H1 (cell line): ENCODE measurements around the gene NEK4. TPM values are rescaled to one million over a fixed set of nuclear protein-coding genes. Genes with fewer than 3 reads are reported as not detected.

Source experiments
- CTCF ChIA-PET: fragments of 300-600 bp; sonication (Branson Sonifier 250); formaldehyde crosslinking; loops from one replicate; lab custom pipeline; 2021; ENCODE audit not compliant: partially characterized antibody; lab: Charles Lee
- POLR2A ChIA-PET: fragments of 300-600 bp; sonication (Branson Sonifier 250); formaldehyde crosslinking; loops from one replicate; lab custom pipeline; 2021; ENCODE audit warnings: inconsistent platforms; ENCODE audit not compliant: partially characterized antibody; lab: Charles Lee
- DNase-seq, 2 experiments: peaks; one replicate each; pipeline versions ENCODE4 v3.0.0 to v3.0.0-alpha.2; 2010 to 2022; ENCODE audit warnings: low spot score in 2 of 2, low read depth in 1 of 2, mixed read lengths in 1 of 2
- FAIRE-seq: peaks from 2 replicates; lab custom pipeline; 2011; peaks lifted over from hg19 to GRCh38; lab: Jason Lieb, UNC
- H2AFZ ChIP-seq: 2 replicates; pipeline ENCODE4 v1.8.1; 2012; ENCODE audit warnings: low read length, inconsistent platforms
- H2AK5ac ChIP-seq: 2 replicates; pipeline ENCODE4 v1.6.1; 2013; ENCODE audit warnings: low read depth, low read length
- H2BK120ac ChIP-seq: replicated peaks from 2 replicates; pipeline ENCODE3; 2013; ENCODE audit warnings: low read depth, low read length, inconsistent platforms
- H2BK12ac ChIP-seq: 2 replicates; pipeline ENCODE4 v1.6.1; 2013; ENCODE audit warnings: low read depth, low read length
- H2BK15ac ChIP-seq: 2 replicates; pipeline ENCODE4 v1.6.1; 2013; ENCODE audit warnings: low read length
- H2BK20ac ChIP-seq: 2 replicates; pipeline ENCODE4 v1.6.1; 2013; ENCODE audit warnings: low read length
- H2BK5ac ChIP-seq: 2 replicates; pipeline ENCODE4 v1.6.1; 2013; ENCODE audit warnings: low read depth, low read length
- H3K14ac ChIP-seq: 2 replicates; pipeline ENCODE4 v1.6.1; 2013; ENCODE audit warnings: inconsistent platforms; ENCODE audit not compliant: insufficient read length
- H3K18ac ChIP-seq: 2 replicates; pipeline ENCODE4 v1.6.1; 2013; ENCODE audit warnings: low read length; ENCODE audit errors: extremely low read depth
- H3K23ac ChIP-seq: 2 replicates; pipeline ENCODE4 v1.6.1; 2013; ENCODE audit warnings: inconsistent platforms; ENCODE audit not compliant: insufficient read length
- H3K23me2 ChIP-seq: 2 replicates; pipeline ENCODE4 v1.6.1; 2013; ENCODE audit warnings: low read depth, low read length
- H3K27ac ChIP-seq: 2 replicates; pipeline ENCODE4 v1.6.1; 2011; ENCODE audit warnings: low read depth, low read length, inconsistent platforms
- H3K27me3 ChIP-seq, 4 experiments: replicated peaks in 1 of 4; 1 replicate in 1 of 4; 2 replicates in 3 of 4; pipeline versions ENCODE4 v1.6.1 to v1.8.1; 2011 to 2013; ENCODE audit warnings: low read length in 3 of 4, mild to moderate bottlenecking in 3 of 4, inconsistent platforms in 2 of 4, mixed read lengths in 2 of 4, moderate library complexity in 1 of 4; ENCODE audit not compliant: control insufficient read depth in 3 of 4, insufficient read depth in 3 of 4; ENCODE audit errors: extremely low read depth in 1 of 4
- H3K36me3 ChIP-seq, 4 experiments: 2 replicates each; pipeline versions ENCODE4 v1.6.1 to v1.8.1; 2011 to 2013; ENCODE audit warnings: mild to moderate bottlenecking in 4 of 4, low read length in 3 of 4, moderate library complexity in 2 of 4, control low read depth in 1 of 4, inconsistent platforms in 1 of 4; ENCODE audit not compliant: insufficient read depth in 4 of 4, control insufficient read depth in 2 of 4
- H3K4ac ChIP-seq: replicated peaks from 2 replicates; pipeline ENCODE3; 2013; ENCODE audit warnings: low read length, low read depth, mixed read lengths, inconsistent platforms; ENCODE audit not compliant: insufficient read length
- H3K4me1 ChIP-seq, 4 experiments: replicated peaks in 1 of 4; 1 replicate in 1 of 4; 2 replicates in 3 of 4; pipeline versions ENCODE4 v1.6.1 to v1.8.1; 2011 to 2013; ENCODE audit warnings: low read length in 3 of 4, inconsistent platforms in 2 of 4, mixed read lengths in 1 of 4; ENCODE audit not compliant: insufficient read depth in 4 of 4, control insufficient read depth in 3 of 4
- H3K4me2 ChIP-seq, 2 experiments: 2 replicates each; pipeline versions ENCODE4 v1.6.1 to v1.8.1; 2011 to 2013; ENCODE audit warnings: low read depth in 2 of 2, low read length in 2 of 2, control low read depth in 1 of 2, inconsistent platforms in 1 of 2, mild to moderate bottlenecking in 1 of 2; ENCODE audit not compliant: insufficient read depth in 1 of 2
- H3K4me3 ChIP-seq, 4 experiments: fragments of 200-600, 300-600 bp in 1 of 4; sonication (generic), shearing (Covaris generic), sonication (Bioruptor Twin) in 1 of 4; 2 replicates each; pipeline versions ENCODE4 v1.5.1 to v1.8.1; 2011 to 2016; ENCODE audit warnings: low read length in 4 of 4, low read depth in 3 of 4, control low read depth in 2 of 4, inconsistent platforms in 2 of 4, mild to moderate bottlenecking in 2 of 4, mixed read lengths in 1 of 4, moderate library complexity in 1 of 4; ENCODE audit not compliant: insufficient read depth in 2 of 4; ENCODE audit errors: extremely low read depth in 1 of 4
- H3K56ac ChIP-seq: replicated peaks from 2 replicates; pipeline ENCODE3; 2013; ENCODE audit warnings: low read depth, mild to moderate bottlenecking, mixed read lengths, low read length, inconsistent platforms; ENCODE audit not compliant: insufficient read length
- H3K79me1 ChIP-seq: 2 replicates; pipeline ENCODE4 v1.6.1; 2013; ENCODE audit warnings: low read depth, low read length, control low read depth
- H3K79me2 ChIP-seq, 2 experiments: 2 replicates each; pipeline versions ENCODE4 v1.6.1 to v1.8.1; 2012 to 2013; ENCODE audit warnings: low read length in 2 of 2, mild to moderate bottlenecking in 2 of 2, inconsistent platforms in 1 of 2; ENCODE audit not compliant: insufficient read depth in 2 of 2, control insufficient read depth in 1 of 2
- H3K9ac ChIP-seq, 4 experiments: replicated peaks in 1 of 4; 1 replicate in 1 of 4; 2 replicates in 3 of 4; pipeline versions ENCODE4 v1.6.1 to v1.8.1; 2011 to 2013; ENCODE audit warnings: low read depth in 3 of 4, low read length in 3 of 4, control low read depth in 2 of 4, mild to moderate bottlenecking in 2 of 4, moderate library complexity in 2 of 4, inconsistent platforms in 1 of 4; ENCODE audit errors: extremely low read depth in 1 of 4
- H3K9me3 ChIP-seq, 2 experiments: 2 replicates each; pipeline versions ENCODE4 v1.6.1 to v1.8.1; 2012 to 2013; ENCODE audit warnings: mild to moderate bottlenecking in 2 of 2, moderate library complexity in 2 of 2, control low read depth in 1 of 2, inconsistent platforms in 1 of 2, low read depth in 1 of 2, low read length in 1 of 2, mixed read lengths in 1 of 2; ENCODE audit not compliant: insufficient read depth in 2 of 2
- H4K20me1 ChIP-seq, 2 experiments: replicated peaks in 1 of 2; 2 replicates each; pipeline versions ENCODE3 to v1.8.1; 2011 to 2013; ENCODE audit warnings: inconsistent platforms in 2 of 2, low read length in 2 of 2, mild to moderate bottlenecking in 1 of 2; ENCODE audit not compliant: insufficient read depth in 2 of 2, control insufficient read depth in 1 of 2
- H4K5ac ChIP-seq: 2 replicates; pipeline ENCODE4 v1.6.1; 2013; ENCODE audit warnings: low read length, low read depth, mixed read lengths, inconsistent platforms; ENCODE audit not compliant: insufficient read length
- H4K8ac ChIP-seq: 2 replicates; pipeline ENCODE4 v1.8.0; 2013; ENCODE audit warnings: mild to moderate bottlenecking, moderate library complexity, low read length, inconsistent platforms; ENCODE audit not compliant: insufficient read depth; ENCODE audit errors: extremely low read depth
- H4K91ac ChIP-seq: replicated peaks from 2 replicates; pipeline ENCODE3; 2013; ENCODE audit warnings: low read length, mixed read lengths, inconsistent platforms; ENCODE audit not compliant: insufficient read length
- CBX5 ChIP-seq: fragments of 300-800, 300-1000 bp; sonication (generic); IDR thresholded peaks from 2 replicates; pipeline ENCODE4 v1.7.1; 2016; ENCODE audit warnings: antibody characterized with exemption, low read length, low read depth
- CTBP2 ChIP-seq: IDR thresholded peaks from 2 replicates; pipeline ENCODE4 v1.7.0; 2011; ENCODE audit warnings: borderline replicate concordance, mild to moderate bottlenecking, moderate library complexity, mixed read lengths, low read length; ENCODE audit not compliant: insufficient read depth, insufficient read length
- RBBP5 ChIP-seq: IDR thresholded peaks from 2 replicates; pipeline ENCODE4 v1.7.1; 2012; ENCODE audit warnings: low read depth, mild to moderate bottlenecking, inconsistent platforms, low read length, moderate library complexity, borderline replicate concordance
- TCF12 ChIP-seq: IDR thresholded peaks from 2 replicates; pipeline ENCODE4 v1.6.1; 2011; ENCODE audit warnings: low read depth, mild to moderate bottlenecking, low read length
- WGBS, 2 experiments: shearing (Covaris generic) in 1 of 2; methylation state at CpG; one replicate each; pipeline versions ENCODE4 v1.1.6 to v1.1.7; 2013 to 2015; ENCODE audit warnings: low lambda C conversion rate in 2 of 2, mixed read lengths in 2 of 2, inconsistent platforms in 1 of 2, low coverage in 1 of 2, missing lambda C conversion rate in 1 of 2; ENCODE audit not compliant: insufficient replicate concordance in 2 of 2, insufficient coverage in 1 of 2, insufficient read length in 1 of 2; ENCODE audit errors: extremely low coverage in 1 of 2, missing lambda C conversion rate in 1 of 2; 5-methylcytosine and 5-hydroxymethylcytosine counted together
- polyA plus RNA-seq, 7 experiments: library from polyadenylated mRNA; depleted of rRNA in 3 of 7; stranded (reverse) in 5 of 7; unstranded in 2 of 7; fragments of >200 nt in 5 of 7; fragments of 200-250 nt in 2 of 7; gene quantifications; 1 replicate in 5 of 7; 2 replicates in 1 of 7; 4 replicates in 1 of 7; pipeline versions ENCODE4 v1.2.1 to v1.2.3, GENCODE V29; 2011 to 2013; ENCODE audit warnings: missing spikeins in 2 of 7, mixed read lengths in 2 of 7
- total RNA-seq: library from RNA; stranded (reverse); fragmentation: NEBNext Ultra II Directional; extraction: Animal tissue kit (Norgen Biotek cat#: 25700); gene quantifications from 2 replicates; pipeline ENCODE4 v1.2.1, GENCODE V29; 2021
- TF ChIP-seq, protein P1 (sequence below): IDR thresholded peaks from 2 replicates; pipeline ENCODE4 v1.6.1; 2012; ENCODE audit warnings: inconsistent platforms

Gene NEK4
- total and polyA plus RNA-seq, 2 of the 8 experiments (the other 6 are each of a cell fraction or from before 2014, with no cell fraction given): 7.5 to 40.0 TPM

DNA sequence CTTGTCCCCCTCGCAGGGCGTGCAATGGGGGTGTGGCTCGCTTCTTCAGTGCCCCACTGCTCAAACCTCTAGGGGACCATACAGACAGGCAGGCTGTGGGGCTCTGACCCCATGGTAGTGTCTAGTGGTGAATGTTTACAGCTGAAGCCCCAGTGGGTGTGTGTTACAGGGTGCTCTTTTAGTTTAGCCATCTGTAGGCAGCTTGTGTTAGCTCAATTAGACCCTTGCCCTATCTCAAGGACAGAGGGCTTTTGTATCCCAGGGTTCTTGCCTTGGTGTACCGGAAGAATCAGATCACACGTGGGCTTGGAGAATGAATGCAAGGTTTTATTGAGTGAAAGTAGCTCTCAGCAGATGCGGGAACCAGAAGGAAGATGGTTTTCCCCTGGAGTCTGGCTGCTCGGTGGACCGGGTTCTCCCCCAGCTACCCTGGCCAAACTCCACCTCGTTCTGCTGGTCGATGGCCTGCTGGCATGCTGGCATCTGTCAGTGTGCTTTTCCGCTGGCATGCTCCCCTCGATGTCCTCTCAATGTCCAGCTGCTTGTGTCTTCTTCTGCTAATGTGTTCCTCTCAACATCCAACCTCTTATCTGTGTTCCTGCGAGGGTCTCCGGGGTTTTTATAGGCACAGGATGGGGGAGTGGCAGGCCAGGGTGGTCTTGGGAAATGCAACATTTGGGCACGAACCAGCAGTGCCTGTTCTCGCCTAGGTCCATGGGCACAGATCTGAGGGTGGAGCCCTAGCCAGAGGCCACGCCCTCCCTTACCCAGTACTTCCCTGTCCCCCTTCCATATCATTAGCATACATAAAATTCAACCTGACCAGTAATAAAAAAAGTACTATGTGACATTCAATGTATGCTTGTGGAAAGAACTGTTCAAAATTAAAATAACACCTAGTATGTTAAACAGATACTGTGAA, 58.2 kb downstream of the NEK4 start:
- Histone ChIP-seq H2BK5ac (no peak overlapping the region), H3K4ac (no peak overlapping the region), H3K14ac (no peak overlapping the region), H2AFZ (no peak overlapping the region), H3K79me2 (0 out of 4 replicates have a peak, but pooled peaks cover 0 to 4% of the 10 kb centered on the region in 2 experiments), H3K27ac (no peak overlapping the region), H3K23ac (no peak overlapping the region), H3K56ac (no peak overlapping the region), H3K9me3 (no peaks in the 10 kb centered on the region), H2BK20ac (no peak overlapping the region), H2BK15ac (no peak overlapping the region), H3K4me2 (no peak overlapping the region), H3K4me3 (no peak overlapping the region), H4K5ac (no peak overlapping the region), H2BK120ac (no peak overlapping the region), H3K18ac (no peak overlapping the region), H2AK5ac (no peak overlapping the region), H4K91ac (no peak overlapping the region), H3K9ac (no peak overlapping the region), H3K4me1 (peaks cover 0 to 5% (median 2%) of the 10 kb centered on the region in 4 experiments; a peak in 4 of 7 replicates), H2BK12ac (no peak overlapping the region), H4K20me1 (peaks cover 0 to 4% of the 10 kb centered on the region in 2 experiments), H3K23me2 (peaks cover 4% of the 10 kb centered on the region; the same call in 1 of the 2 replicates), H3K36me3 (peaks cover 0 to 15% (median 1%) of the 10 kb centered on the region in 4 experiments; a peak in 3 of 8 replicates), H3K79me1 (no peaks in the 10 kb centered on the region; the same call in none of the 2 replicates), H4K8ac (no peak overlapping the region), H3K27me3 (no peaks in the 10 kb centered on the region)
- TF ChIP-seq CTBP2: no peak
- TF ChIP-seq CBX5: no peak
- TF ChIP-seq RBBP5: no peak
- no peak for TF ChIP-seq TCF12
- TF ChIP-seq, protein P1, sequence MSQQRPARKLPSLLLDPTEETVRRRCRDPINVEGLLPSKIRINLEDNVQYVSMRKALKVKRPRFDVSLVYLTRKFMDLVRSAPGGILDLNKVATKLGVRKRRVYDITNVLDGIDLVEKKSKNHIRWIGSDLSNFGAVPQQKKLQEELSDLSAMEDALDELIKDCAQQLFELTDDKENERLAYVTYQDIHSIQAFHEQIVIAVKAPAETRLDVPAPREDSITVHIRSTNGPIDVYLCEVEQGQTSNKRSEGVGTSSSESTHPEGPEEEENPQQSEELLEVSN: no peak
- ChIA-PET POLR2A (interaction anchor here (2.9 to 18.8 kb wide), 3 partner anchors 11 to 21 kb away, joined by 9 to 347 read pairs (median 106); partner anchors contain the start of genes GNL3 and PBRM1), CTCF (interaction anchor here (0.8 kb wide), 1 partner anchor 109 kb away, joined by 3 read pairs; no protein-coding TSS in a partner anchor)
- WGBS, 2 experiments: 91% methylated on average over 17 of the region's 17 CpGs; no CpG with 5 or more reads in 1 of the 2 experiments
- FAIRE-seq (no peak), DNase-seq (peak in 1 of 2 experiments; percentile 27)
